HepG2 (cell line): ENCODE results near the gene ANKRD65. TPM values are rescaled to one million over a fixed set of nuclear protein-coding genes. Genes with fewer than 3 reads are reported as not detected.
A peak's percentile ranks its signal among the peaks of the same experiment; 100 is the strongest.

Experiments
- ARNT ChIP-seq: fragments of 450-650 bp; IDR thresholded peaks from 2 replicates; pipeline ENCODE4 v1.6.1; 2017
- FLYWCH1 ChIP-seq: sonication (generic); formaldehyde crosslinking; IDR thresholded peaks from 2 replicates; pipeline ENCODE4 v1.8.1; 2023; ENCODE audit warnings: mild to moderate bottlenecking, missing genetic modification reagents
- ISL2 ChIP-seq: sonication (generic); formaldehyde crosslinking; IDR thresholded peaks from 2 replicates; pipeline ENCODE4 v1.5.0; 2020; ENCODE audit warnings: missing genetic modification reagents
- KLF16 ChIP-seq, 2 experiments: sonication (generic) in 1 of 2; formaldehyde crosslinking in 1 of 2; IDR thresholded peaks; 2 replicates each; pipeline versions ENCODE4 v1.6.1 to v1.8.0; 2016 to 2023; ENCODE audit warnings: missing genetic modification reagents in 2 of 2, missing compliant biosample characterization in 1 of 2
- MEIS1 ChIP-seq: sonication (generic); formaldehyde crosslinking; IDR thresholded peaks from 2 replicates; pipeline ENCODE4 v1.9.0; 2021; ENCODE audit warnings: mild to moderate bottlenecking, missing genetic modification reagents, moderate library complexity, borderline replicate concordance
- MLX ChIP-seq: IDR thresholded peaks from 2 replicates; pipeline ENCODE4 v1.6.1; 2016
- POLR2AphosphoS5 ChIP-seq: IDR thresholded peaks from 2 replicates; pipeline ENCODE4 v1.6.1; 2012; ENCODE audit warnings: low read depth, low read length
- REXO4 ChIP-seq: sonication (generic); formaldehyde crosslinking; IDR thresholded peaks from 2 replicates; pipeline ENCODE4 v1.8.0; 2022; ENCODE audit warnings: missing genetic modification reagents, mild to moderate bottlenecking, borderline replicate concordance
- RXRB ChIP-seq: IDR thresholded peaks from 2 replicates; pipeline ENCODE4 v1.6.1; 2016; ENCODE audit warnings: borderline replicate concordance, missing genetic modification reagents, missing compliant biosample characterization
- SALL1 ChIP-seq: sonication (generic); formaldehyde crosslinking; IDR thresholded peaks from 2 replicates; pipeline ENCODE4 v1.8.0; 2022; ENCODE audit warnings: mild to moderate bottlenecking, missing genetic modification reagents
- SIX4 ChIP-seq: sonication (generic); formaldehyde crosslinking; IDR thresholded peaks from 2 replicates; pipeline ENCODE4 v1.4.0; 2020; ENCODE audit warnings: missing genetic modification reagents
- U2AF2 ChIP-seq: fragments of 200-400 bp; formaldehyde crosslinking; IDR thresholded peaks from 2 replicates; pipeline ENCODE4 v1.6.1; 2017; ENCODE audit warnings: low read depth, mild to moderate bottlenecking, low read length
- ZBTB8A ChIP-seq: sonication (generic); formaldehyde crosslinking; IDR thresholded peaks from 2 replicates; pipeline ENCODE4 v1.4.0; 2020; ENCODE audit warnings: mild to moderate bottlenecking, low read depth, missing genetic modification reagents, borderline replicate concordance
- ZKSCAN8 ChIP-seq: IDR thresholded peaks from 2 replicates; pipeline ENCODE4 v1.6.1; 2016; ENCODE audit warnings: borderline replicate concordance, missing genetic modification reagents, missing compliant biosample characterization
- ZNF136 ChIP-seq: sonication (generic); formaldehyde crosslinking; IDR thresholded peaks from 2 replicates; pipeline ENCODE4 v1.8.1; 2022; ENCODE audit warnings: low read depth, mild to moderate bottlenecking, moderate library complexity, missing genetic modification reagents
- ZNF276 ChIP-seq: sonication (generic); formaldehyde crosslinking; IDR thresholded peaks from 2 replicates; pipeline ENCODE4 v1.4.0; 2020; ENCODE audit warnings: mild to moderate bottlenecking, low read depth, missing genetic modification reagents
- ZNF563 ChIP-seq: sonication (generic); formaldehyde crosslinking; IDR thresholded peaks from 2 replicates; pipeline ENCODE4 v1.8.0; 2022; ENCODE audit warnings: mild to moderate bottlenecking, moderate library complexity, missing genetic modification reagents
- ZNF724P ChIP-seq: sonication (generic); formaldehyde crosslinking; IDR thresholded peaks from 2 replicates; pipeline ENCODE4 v1.8.0; 2022; ENCODE audit warnings: missing genetic modification reagents, borderline replicate concordance
- ZNF747 ChIP-seq: sonication (generic); formaldehyde crosslinking; IDR thresholded peaks from 2 replicates; pipeline ENCODE4 v1.8.1; 2023; ENCODE audit warnings: missing genetic modification reagents, mild to moderate bottlenecking, borderline replicate concordance
- ZNF891 ChIP-seq: sonication (generic); formaldehyde crosslinking; IDR thresholded peaks from 2 replicates; pipeline ENCODE4 v1.5.0; 2020; ENCODE audit warnings: mild to moderate bottlenecking, missing genetic modification reagents
- polyA plus RNA-seq, 8 experiments: library from polyadenylated mRNA; depleted of rRNA in 3 of 8; stranded (reverse) in 7 of 8; unstranded in 1 of 8; fragments of >200 nt; fragmentation: Illumina TruSeq in 4 of 8; extraction: Trizol in 4 of 8; gene quantifications; 2 replicates each; pipeline versions ENCODE4 v1.2.1 to v1.2.3, GENCODE V29; 2011 to 2016; ENCODE audit warnings: low read depth in 4 of 8, missing spikeins in 1 of 8, mixed read lengths in 1 of 8; ENCODE audit not compliant: insufficient read depth in 1 of 8
- total RNA-seq, 5 experiments: library from RNA; depleted of rRNA; stranded (reverse); fragments of >200 nt; fragmentation: Illumina TruSeq; extraction: Trizol; gene quantifications; 2 replicates each; pipeline ENCODE4 v1.2.3, GENCODE V29; 2016; ENCODE audit warnings: low read depth in 1 of 5
- TF ChIP-seq, protein P1 (sequence below): IDR thresholded peaks from 2 replicates; pipeline ENCODE4 v1.6.1; 2016; ENCODE audit warnings: mild to moderate bottlenecking, missing biosample characterization, missing genetic modification reagents
- TF ChIP-seq, protein P2 (sequence below): sonication (generic); formaldehyde crosslinking; IDR thresholded peaks from 2 replicates; pipeline ENCODE4 v1.4.0; 2020; ENCODE audit warnings: missing genetic modification reagents, borderline replicate concordance
- TF ChIP-seq, protein P3 (sequence below): sonication (generic); formaldehyde crosslinking; IDR thresholded peaks from 2 replicates; pipeline ENCODE4 v1.5.1; 2020; ENCODE audit warnings: missing genetic modification reagents, mild to moderate bottlenecking, borderline replicate concordance

Gene ANKRD65
- total and polyA plus RNA-seq, 2 of the 13 experiments (the other 11 are each of a cell fraction or from before 2014, with no cell fraction given) = 12.1 to 30.1 TPM

- TF ChIP-seq ZNF276 (no peak; the same call in 1 of the 2 replicates), POLR2AphosphoS5 (peak; percentile 44; the same call in 1 of the 2 replicates), ZBTB8A (CRISPR knock-in tag) (no peak; the same call in 1 of the 2 replicates), ZNF724P (CRISPR knock-in tag) (0 out of 2 replicates have a peak, but pooled peaks have one; percentile 9), MEIS1 (peak; percentile 22; the same call in 1 of the 2 replicates), ZNF563 (CRISPR knock-in tag) (peak; percentile 81), ZKSCAN8 (peak; percentile 80; the same call in 1 of the 2 replicates), ISL2 (CRISPR knock-in tag) (peak; percentile 81), KLF16 (CRISPR knock-in tag; IDR thresholded peaks at IDR 0.05) (peak in 1 of 2 experiments; percentile 96; a peak in 2 of 4 replicates), ZNF747 (CRISPR knock-in tag) (peak; percentile 94), MLX (no peak; the same call in 1 of the 2 replicates), FLYWCH1 (CRISPR knock-in tag) (no peak), REXO4 (CRISPR knock-in tag) (no peak), U2AF2 (peak; percentile 56; the same call in 1 of the 2 replicates), ZNF136 (CRISPR knock-in tag) (0 out of 2 replicates have a peak, but pooled peaks have one; percentile 79), SIX4 (CRISPR knock-in tag) (peak; percentile 37; the same call in 1 of the 2 replicates), RXRB (CRISPR knock-in tag) (peak; percentile 96), SALL1 (CRISPR knock-in tag) (peak; percentile 90), ARNT (no peak), ZNF891 (CRISPR knock-in tag) (0 out of 2 replicates have a peak, but pooled peaks have one; percentile 35)
- TF ChIP-seq, protein P1, sequence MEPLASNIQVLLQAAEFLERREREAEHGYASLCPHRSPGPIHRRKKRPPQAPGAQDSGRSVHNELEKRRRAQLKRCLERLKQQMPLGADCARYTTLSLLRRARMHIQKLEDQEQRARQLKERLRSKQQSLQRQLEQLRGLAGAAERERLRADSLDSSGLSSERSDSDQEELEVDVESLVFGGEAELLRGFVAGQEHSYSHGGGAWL (CRISPR knock-in tag) = no peak; the same call in 1 of the 2 replicates
- TF ChIP-seq, protein P2, sequence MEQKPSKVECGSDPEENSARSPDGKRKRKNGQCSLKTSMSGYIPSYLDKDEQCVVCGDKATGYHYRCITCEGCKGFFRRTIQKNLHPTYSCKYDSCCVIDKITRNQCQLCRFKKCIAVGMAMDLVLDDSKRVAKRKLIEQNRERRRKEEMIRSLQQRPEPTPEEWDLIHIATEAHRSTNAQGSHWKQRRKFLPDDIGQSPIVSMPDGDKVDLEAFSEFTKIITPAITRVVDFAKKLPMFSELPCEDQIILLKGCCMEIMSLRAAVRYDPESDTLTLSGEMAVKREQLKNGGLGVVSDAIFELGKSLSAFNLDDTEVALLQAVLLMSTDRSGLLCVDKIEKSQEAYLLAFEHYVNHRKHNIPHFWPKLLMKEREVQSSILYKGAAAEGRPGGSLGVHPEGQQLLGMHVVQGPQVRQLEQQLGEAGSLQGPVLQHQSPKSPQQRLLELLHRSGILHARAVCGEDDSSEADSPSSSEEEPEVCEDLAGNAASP = peak; percentile 96
- TF ChIP-seq, protein P3, sequence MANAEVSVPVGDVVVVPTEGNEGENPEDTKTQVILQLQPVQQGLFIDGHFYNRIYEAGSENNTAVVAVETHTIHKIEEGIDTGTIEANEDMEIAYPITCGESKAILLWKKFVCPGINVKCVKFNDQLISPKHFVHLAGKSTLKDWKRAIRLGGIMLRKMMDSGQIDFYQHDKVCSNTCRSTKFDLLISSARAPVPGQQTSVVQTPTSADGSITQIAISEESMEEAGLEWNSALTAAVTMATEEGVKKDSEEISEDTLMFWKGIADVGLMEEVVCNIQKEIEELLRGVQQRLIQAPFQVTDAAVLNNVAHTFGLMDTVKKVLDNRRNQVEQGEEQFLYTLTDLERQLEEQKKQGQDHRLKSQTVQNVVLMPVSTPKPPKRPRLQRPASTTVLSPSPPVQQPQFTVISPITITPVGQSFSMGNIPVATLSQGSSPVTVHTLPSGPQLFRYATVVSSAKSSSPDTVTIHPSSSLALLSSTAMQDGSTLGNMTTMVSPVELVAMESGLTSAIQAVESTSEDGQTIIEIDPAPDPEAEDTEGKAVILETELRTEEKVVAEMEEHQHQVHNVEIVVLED = no peak; the same call in 1 of the 2 replicates
Observed at GRCh38 chr1:1432951-1433803, 12.1 kb upstream of the ANKRD65 start (continued).
